ENCODE data around the gene PTCH2.
A peak's percentile ranks its signal among the peaks of the same experiment; 100 is the strongest.
"Not testable (repeated sequence)": the region's sequence is repeated elsewhere in the genome, so short reads cannot be mapped to it uniquely, and the experiment has no call there.

PTCH2 gene

DNA sequence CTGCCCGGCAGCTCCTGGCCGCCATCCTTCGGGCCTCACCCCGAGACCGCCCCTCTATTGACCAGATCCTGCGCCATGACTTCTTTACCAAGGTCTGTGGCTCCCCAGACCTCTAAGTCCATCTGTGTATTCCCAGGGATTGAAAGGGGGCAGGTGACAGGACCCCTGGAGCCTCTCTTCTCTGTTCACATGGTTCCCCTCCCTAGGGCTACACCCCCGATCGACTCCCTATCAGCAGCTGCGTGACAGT lies 40.1 kb downstream of the PTCH2 start:
- Mint-ChIP-seq H3K9me3 (no peaks in the 10 kb centered on the region), H3K27ac (peak overlapping the region; percentile 90), H3K36me3 (peaks cover 28% of the 10 kb centered on the region), H3K4me3 (peak overlapping the region; percentile 98), H3K4me1 (peaks cover 51% of the 10 kb centered on the region), H3K27me3 (no peaks in the 10 kb centered on the region)

DNA sequence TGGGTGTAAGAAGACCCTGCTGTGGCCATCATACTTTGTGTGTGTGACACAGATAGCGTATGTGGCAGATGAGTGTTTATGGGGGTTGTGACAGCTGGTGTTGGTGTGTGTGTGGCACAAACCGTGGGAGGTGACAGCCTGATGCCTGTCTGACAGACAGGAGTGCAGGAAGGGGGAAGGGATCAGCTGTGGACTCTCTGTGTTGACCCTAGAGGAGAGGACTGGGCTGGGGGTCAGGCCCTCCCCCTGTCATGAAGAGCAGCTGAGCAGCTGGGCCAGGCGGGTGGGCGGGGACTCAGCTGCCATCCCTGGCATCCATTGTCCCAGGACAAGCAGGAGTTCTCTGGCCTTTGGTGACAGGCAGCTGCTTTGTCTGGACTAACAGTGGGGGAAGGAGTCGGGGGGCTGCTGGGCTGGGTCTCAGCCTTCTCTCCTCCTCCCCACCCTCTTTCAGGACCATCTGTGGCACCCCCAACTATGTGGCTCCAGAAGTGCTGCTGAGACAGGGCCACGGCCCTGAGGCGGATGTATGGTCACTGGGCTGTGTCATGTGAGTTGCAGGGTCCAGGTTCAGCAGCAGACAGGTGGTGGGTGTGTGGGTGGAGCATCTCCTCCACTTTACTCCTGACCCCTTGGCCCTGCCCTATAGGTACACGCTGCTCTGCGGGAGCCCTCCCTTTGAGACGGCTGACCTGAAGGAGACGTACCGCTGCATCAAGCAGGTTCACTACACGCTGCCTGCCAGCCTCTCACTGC lies 40.6 kb downstream of the PTCH2 start:
- Mint-ChIP-seq H3K4me1 (peaks cover 46% of the 10 kb centered on the region), H3K36me3 (peaks cover 28% of the 10 kb centered on the region), H3K27ac (peak overlapping the region; percentile 94), H3K4me3 (peak overlapping the region; percentile 98), H3K27me3 (no peaks in the 10 kb centered on the region), H3K9me3 (no peaks in the 10 kb centered on the region)

DNA sequence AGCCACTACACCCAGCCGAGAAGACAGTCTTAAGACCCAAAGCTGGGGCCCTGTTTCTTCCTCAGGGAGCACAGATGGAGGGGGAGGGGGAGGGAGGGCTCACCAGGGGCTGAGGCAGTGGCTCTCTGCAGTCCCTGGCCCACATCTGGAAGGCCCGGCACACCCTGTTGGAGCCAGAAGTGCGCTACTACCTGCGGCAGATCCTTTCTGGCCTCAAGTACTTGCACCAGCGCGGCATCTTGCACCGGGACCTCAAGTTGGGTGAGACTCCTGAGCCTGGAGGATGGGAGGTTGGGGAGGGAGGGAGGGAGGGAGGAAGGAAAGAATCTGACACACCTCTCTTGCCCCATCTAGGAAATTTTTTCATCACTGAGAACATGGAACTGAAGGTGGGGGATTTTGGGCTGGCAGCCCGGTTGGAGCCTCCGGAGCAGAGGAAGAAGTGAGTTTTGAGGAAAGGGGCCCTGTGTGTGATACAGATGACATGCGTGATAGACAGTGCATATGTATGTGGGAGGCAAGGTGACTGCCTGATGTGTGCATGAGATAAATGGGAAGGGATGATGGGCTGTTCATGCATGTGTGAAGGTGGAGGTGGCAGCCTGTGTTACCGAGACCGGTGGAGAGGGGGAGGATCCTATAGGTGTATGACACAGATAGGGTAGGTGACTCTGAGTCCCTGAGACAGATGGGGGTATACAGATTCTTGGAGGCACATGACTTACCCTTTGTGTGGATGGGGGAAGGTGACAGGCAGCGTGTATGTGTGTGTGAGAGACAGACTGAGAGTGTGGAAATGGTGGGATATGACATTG lies 41.4 kb downstream of the PTCH2 start:
- Mint-ChIP-seq H3K27ac (peak overlapping the region; percentile 94), H3K4me3 (peak overlapping the region; percentile 98), H3K4me1 (peaks cover 38% of the 10 kb centered on the region), H3K9me3 (no peaks in the 10 kb centered on the region), H3K36me3 (peaks cover 21% of the 10 kb centered on the region), H3K27me3 (no peaks in the 10 kb centered on the region)

DNA sequence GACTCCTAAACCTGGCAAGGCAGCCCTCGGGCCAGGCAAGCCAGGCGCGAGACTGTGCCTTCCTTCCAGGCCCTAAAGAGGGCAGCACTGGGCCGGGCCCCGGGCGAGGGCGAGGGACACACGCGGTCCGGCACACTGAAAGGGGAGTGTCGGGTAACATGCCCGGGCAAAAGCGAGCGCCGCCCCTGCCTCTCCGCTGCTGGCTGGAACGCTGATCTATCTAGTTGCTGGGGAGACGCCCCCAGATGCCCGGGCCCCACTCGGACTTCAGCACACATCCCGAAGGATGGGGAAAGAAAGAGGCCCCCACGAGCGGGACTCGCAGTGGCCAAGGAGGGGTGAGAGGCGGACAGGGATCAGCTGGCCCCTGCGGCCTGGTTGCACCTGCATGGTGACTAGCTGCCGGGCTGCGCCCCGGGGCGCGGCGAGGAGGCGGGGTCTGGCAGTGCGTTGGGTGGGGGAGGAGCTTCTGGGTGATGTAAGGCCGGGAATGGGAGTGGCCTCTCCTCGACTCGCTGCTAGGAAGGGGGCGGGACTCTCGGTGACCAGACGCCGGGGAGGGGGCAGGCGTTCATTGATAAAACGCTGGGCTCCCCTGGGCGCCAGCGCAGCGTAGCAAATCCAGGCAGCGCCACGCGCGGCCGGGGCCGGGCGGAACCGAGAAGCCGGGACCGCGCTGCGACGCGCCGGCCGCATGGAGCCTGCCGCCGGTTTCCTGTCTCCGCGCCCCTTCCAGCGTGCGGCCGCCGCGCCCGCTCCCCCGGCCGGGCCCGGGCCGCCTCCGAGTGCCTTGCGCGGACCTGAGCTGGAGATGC lies 43.1 kb downstream of the PTCH2 start, which contains the start of gene PLK3:
Gene PLK3, plus strand, starts transcription at position 608 of the 815 bp plus-strand sequence. Its CDS starts 87 bp downstream, at position 695.
- Mint-ChIP-seq H3K9me3 (no peaks in the 10 kb centered on the region), H3K27ac (peak within 1 kb of the TSS; percentile 99), H3K4me1 (peaks cover 34% of the 10 kb centered on the region), H3K4me3 (peak within 1 kb of the TSS; percentile 98), H3K36me3 (peaks cover 19% of the 10 kb centered on the region), H3K27me3 (no peaks in the 10 kb centered on the region)

DNA sequence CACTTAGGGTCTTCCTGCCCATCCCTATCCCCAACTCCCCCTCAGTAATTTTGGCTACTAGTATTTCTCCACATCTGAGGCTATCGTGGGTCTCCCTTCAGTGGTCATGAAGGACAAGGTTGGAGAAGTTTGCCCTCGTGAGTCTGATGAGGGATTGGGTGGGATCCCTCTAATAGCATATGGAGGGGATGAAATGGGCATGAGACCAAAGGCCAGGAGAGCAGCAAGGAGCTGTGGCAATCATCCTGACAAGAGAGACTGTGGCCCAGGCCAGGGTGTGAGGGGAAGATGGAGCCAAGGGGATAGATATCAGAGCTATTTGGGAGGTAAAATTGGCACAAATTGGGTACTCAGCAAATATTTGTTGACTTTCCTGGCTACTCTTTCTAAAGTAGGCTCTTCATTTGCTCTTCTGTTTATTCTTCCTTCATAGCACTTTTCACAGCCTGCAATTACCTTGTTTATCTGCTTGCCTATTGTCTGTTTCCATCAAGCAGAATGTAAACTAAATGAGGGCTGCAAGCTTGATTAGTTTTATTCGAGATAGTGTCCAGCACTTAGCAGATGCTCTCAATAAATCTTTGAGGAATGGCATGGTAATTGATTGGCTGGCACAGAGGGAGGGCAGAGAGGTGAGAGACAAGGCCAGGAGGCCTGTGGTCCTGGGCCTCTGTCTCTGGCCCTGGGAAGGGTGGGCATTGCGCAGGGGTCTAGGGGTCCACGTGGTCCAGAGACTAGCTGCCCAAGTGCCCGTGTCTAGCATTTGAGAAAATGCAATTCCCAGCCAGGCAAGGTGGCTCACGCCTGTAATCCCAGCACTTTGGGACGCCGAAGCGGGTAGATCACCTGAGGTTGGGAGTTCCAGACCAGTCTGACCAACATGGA lies 44.3 kb downstream of the PTCH2 start:
- peaks cover 28% of the 10 kb centered on the region for H3K4me1 Mint-ChIP-seq
- H3K4me3 Mint-ChIP-seq: peak overlapping the region; percentile 98
- H3K27me3 Mint-ChIP-seq: no peaks in the 10 kb centered on the region
- no peaks in the 10 kb centered on the region for H3K9me3 Mint-ChIP-seq
- H3K36me3 Mint-ChIP-seq: peaks cover 19% of the 10 kb centered on the region
- no peak overlapping the region for H3K27ac Mint-ChIP-seq

DNA sequence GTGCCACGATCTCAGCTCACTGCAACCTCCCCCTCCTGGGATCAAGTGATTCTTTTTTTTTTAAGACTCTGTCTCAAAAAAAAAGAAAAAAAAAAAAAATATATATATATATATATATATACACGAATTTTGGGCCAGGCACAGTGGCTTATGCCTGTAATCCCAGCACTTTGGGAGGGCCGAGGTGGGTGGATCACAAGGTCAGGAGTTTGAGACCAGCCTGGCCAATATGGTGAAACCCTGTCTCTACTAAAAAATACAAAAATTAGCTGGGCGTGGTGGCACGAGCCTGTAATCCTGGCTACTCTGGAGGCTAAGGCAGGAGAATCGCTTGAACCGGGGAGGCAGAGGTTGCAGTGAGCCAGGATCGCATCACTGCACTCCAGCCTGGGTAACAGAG lies 45.2 kb downstream of the PTCH2 start:
- not testable (repeated sequence) for H3K27me3 Mint-ChIP-seq, H3K9me3 Mint-ChIP-seq, H3K27ac Mint-ChIP-seq, H3K4me3 Mint-ChIP-seq
- Mint-ChIP-seq H3K36me3 (peaks cover 14% of the 10 kb centered on the region), H3K4me1 (peaks cover 21% of the 10 kb centered on the region)

DNA sequence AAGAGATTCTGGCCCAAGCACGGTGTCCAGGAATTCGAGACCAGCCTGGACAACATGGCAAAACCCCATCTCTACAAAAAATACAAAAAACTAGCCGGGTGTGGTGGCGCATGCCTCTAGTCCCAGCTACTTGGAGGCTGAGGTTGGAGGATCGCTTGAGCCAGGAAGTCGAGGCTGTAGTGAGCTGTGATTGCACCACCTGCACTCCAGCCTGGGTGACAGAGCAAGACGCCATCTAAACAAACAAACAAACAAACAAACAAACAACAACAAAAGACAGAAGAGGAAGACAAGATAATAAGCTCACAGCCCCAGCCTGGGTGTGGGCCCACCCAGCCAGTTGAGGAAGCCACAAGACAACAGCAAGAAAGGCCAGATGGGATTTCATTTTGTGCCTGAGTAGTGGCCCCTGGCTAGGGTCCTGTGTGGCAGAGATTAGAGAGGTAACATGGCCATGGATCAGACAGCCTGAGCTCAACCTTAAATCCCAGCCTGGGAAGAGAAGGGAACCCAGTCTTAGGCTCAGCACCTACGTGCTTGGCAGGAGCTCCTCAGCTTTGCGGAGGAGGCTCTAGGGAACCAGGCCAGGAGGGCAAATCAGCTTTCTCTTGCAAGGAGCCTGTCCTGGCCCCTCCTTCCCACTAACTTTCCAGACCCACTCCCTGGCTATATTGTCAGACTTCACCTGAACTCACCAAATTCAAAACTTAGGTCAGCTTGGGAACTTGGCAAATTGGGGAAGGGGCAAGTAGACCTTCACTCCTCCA lies 50.1 kb downstream of the PTCH2 start:
- no peak overlapping the region for H3K27ac Mint-ChIP-seq

DNA sequence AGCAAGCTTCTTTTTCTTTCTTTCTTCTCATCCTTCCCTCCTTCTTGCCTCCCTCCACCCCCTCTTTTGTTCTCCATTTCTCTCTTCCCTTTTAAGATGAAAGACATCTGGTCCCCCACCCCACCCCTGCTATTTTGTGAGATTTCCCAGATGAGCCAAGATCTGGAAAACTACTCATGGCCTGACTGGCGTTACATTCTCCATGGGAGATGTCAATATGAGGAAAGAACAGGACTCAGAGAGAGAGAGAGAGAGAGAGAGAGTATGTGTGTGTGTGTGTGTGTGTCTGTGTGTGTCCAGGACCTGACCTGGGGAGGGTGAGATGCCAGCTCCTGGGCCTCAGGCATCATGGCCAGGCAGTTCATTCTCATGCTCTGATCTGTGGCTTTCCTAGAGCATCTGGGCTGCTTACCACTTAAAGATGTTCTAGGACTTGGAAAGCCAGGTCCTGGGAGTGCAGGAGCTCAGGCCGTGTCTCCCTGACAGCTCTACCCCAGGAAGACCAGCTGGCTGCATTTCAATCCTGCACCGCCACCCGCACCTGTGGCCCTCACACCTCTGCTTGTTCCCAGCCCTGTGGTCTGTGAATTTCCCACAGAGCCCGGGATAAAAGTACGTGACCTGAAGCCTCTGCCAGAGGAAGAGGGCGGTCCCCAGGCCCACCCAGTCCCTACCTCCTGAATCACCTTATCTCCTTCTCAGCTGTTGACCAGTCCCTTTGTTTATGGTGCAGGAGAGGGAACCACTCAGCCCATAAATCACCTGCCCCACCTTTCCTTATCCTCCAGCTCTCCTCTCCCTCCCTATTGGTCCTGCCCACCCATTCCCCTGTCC lies 51.9 kb downstream of the PTCH2 start:
- Mint-ChIP-seq H3K27me3 (no peaks in the 10 kb centered on the region), H3K4me1 (peaks cover 5% of the 10 kb centered on the region), H3K27ac (no peak overlapping the region), H3K9me3 (no peaks in the 10 kb centered on the region), H3K4me3 (no peak overlapping the region), H3K36me3 (no peaks in the 10 kb centered on the region)

More for the DNA sequence above, 50.1 kb downstream of the PTCH2 start:
- H3K4me1 Mint-ChIP-seq: no peaks in the 10 kb centered on the region
- H3K36me3 Mint-ChIP-seq: no peaks in the 10 kb centered on the region
- no peak overlapping the region for H3K4me3 Mint-ChIP-seq
- no peaks in the 10 kb centered on the region for H3K27me3 Mint-ChIP-seq
- H3K9me3 Mint-ChIP-seq: no peaks in the 10 kb centered on the region

DNA sequence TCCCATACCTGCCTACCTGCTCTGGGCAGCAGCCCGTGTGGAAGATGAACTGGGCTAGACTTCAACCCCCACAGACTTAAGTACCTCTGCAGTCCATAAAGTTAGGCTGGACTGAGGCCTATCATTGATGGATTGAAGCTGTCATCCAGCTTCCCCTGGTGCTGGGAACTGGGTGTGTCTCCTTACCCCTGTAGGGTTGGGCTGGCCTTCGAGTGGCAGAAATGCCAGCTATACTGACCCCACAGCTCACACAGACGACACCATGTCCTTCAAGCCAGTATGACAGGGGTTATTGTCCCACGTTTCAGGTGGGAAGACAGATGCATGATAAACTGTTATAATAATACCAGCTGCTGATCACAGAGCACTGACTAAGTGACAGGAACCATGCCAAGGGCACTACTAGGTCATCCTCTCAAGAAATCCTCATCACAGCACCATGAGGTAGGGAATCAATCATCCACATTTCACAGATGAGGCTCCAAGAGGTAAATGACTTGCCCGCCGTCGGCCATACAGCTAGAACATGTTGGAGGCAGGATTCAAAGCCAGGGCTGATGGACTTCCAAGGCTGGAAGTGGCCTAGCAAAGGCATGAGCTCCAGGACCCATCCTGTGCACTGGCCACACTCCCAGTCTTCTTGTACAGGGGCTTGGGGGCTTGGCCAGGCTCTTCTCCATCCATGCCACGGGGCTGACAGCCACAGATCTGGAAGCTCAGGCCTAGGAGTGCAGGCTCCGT lies 54.8 kb downstream of the PTCH2 start, which contains the start of gene BEST4:
Gene BEST4, minus strand, starts transcription at position 51 of the 741 bp plus-strand sequence. CDS start 465 bp downstream, outside the sequence.
- H3K27ac Mint-ChIP-seq: peak within 1 kb of the TSS; percentile 41
- H3K4me3 Mint-ChIP-seq: no peak within 1 kb of the TSS
- H3K9me3 Mint-ChIP-seq: no peaks in the 10 kb centered on the region
- H3K4me1 Mint-ChIP-seq: peaks cover 27% of the 10 kb centered on the region
- H3K36me3 Mint-ChIP-seq: no peaks in the 10 kb centered on the region
- no peaks in the 10 kb centered on the region for H3K27me3 Mint-ChIP-seq

DNA sequence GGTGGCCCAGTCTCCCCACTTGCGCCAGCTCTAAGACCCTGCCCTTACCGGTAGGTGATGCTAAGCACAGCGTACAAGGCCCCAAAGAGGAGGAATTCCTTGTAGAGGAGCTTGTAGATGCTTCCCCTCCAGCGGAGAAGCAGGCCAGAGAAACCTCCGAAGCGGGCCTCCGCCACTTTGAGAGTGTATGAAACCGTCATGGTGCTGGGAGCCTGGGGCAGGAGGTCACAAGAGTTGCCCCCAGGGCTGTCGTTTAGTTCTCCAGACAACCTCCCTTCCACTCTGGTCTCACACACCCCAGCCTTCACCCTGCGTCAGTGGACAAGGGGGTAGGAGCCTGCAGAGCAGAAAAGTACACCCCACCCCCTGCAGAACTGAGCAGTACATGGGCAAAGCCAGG lies 55.5 kb downstream of the PTCH2 start:
- no peaks in the 10 kb centered on the region for H3K36me3 Mint-ChIP-seq
- H3K27ac Mint-ChIP-seq: no peak overlapping the region
- no peaks in the 10 kb centered on the region for H3K27me3 Mint-ChIP-seq
- peaks cover 29% of the 10 kb centered on the region for H3K4me1 Mint-ChIP-seq
- no peak overlapping the region for H3K4me3 Mint-ChIP-seq
- H3K9me3 Mint-ChIP-seq: no peaks in the 10 kb centered on the region

DNA sequence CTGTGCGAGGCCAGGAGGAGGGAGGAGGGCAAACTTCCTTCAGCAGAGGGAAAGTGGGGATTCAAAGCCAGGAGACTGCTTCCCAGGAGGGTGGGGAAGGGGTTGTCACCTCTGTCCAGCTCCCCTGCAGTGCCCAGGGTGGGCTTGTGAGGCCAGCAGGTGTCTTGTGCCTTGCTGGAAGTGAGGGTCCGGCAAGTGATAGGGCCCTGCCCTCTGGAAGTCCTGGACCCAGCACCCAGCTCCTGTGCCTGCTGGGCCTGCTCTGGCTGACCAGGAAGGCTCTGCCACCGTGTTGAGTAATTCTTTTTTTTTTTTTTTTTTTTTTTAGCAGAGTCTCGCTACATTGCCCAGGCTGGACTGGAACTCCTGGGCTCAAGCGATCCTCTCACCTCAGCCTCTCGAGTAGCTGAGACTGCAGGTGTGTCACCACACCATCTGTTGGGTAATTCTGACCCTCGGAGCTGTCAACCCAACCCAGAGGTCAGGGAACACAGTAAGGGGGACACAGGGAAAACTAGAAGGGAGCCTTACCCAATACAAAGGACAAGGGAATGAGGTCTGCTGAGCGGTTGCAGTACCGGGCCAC lies 56.1 kb downstream of the PTCH2 start:
- Mint-ChIP-seq H3K4me1 (peaks cover 29% of the 10 kb centered on the region), H3K9me3 (no peaks in the 10 kb centered on the region), H3K4me3 (peak overlapping the region; percentile 84), H3K27me3 (no peaks in the 10 kb centered on the region), H3K36me3 (no peaks in the 10 kb centered on the region), H3K27ac (peak overlapping the region; percentile 80)

DNA sequence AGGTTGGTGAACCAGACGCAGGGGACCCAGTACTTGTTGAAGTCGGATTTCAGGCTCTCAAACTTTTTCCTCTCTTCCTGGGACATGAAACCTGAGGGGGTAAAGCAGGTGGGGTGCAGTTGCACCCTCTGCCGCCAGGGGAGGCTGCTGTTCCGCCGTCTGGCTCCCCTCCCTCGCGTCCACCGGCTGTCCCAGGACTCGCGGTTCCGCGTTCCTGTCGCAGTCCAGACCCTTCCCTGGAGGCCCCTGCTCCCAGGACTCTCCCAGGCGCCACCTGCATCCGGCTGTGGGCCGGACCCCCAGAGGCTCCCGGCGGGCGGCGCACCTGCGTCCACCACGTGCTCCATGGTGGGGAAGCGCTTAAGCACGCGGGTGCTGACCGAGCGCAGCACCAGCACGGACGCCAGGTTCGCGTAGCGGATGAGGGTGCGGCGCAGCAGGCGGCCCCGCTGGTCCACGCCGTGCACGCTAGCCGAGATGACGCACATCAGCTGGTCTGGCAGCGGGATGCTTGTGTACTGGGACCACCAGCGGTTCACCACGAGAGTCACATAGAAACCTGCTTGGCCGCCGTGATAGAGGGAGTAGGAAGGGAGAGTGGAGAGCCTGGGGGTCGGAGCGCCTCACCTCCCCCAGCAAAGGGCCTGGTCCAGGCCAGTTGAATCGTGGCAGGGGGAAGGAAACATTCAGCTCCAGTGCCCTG lies 56.8 kb downstream of the PTCH2 start:
- Mint-ChIP-seq H3K9me3 (no peaks in the 10 kb centered on the region), H3K4me3 (peak overlapping the region; percentile 84), H3K4me1 (peaks cover 34% of the 10 kb centered on the region), H3K27me3 (no peaks in the 10 kb centered on the region), H3K36me3 (peaks cover 2% of the 10 kb centered on the region), H3K27ac (peak overlapping the region; percentile 80)
